HL-60 (cell line): Measurements from ENCODE around the gene GZMM.

Experiments used
- DNase-seq, 2 experiments: peaks; one replicate each; pipeline ENCODE4 v3.0.0-alpha.2; 2010 to 2020; ENCODE audit warnings: low read depth in 1 of 2, low spot score in 1 of 2
- H3K27ac ChIP-seq: fragments of 250-450 bp; sonication (Bioruptor Pico); replicated peaks from 2 replicates; pipeline ENCODE4 v1.5.1; 2020; ENCODE audit warnings: mild to moderate bottlenecking, moderate library complexity
- H3K27me3 ChIP-seq: fragments of 250-450 bp; sonication (Bioruptor Pico); 2 replicates; pipeline ENCODE4 v1.5.1; 2021; ENCODE audit warnings: mild to moderate bottlenecking, moderate library complexity; ENCODE audit not compliant: insufficient read depth, poor library complexity, severe bottlenecking
- H3K4me3 ChIP-seq: replicated peaks from 2 replicates; pipeline ENCODE4 v1.5.1; 2011; ENCODE audit warnings: mild to moderate bottlenecking, control low read depth, low read length; ENCODE audit not compliant: insufficient read depth
- CTCF ChIP-seq: IDR thresholded peaks from one replicate; pipeline ENCODE4 v1.5.1; 2011; ENCODE audit warnings: low read length, control low read depth, inconsistent platforms; ENCODE audit not compliant: insufficient read depth
- GABPA ChIP-seq: IDR thresholded peaks from 2 replicates; pipeline ENCODE4 v1.6.1; 2012; ENCODE audit warnings: low read depth
- POLR2AphosphoS5 ChIP-seq: IDR thresholded peaks from 2 replicates; pipeline ENCODE4 v1.6.1; 2012; ENCODE audit warnings: low read depth
- REST ChIP-seq: IDR thresholded peaks from 2 replicates; pipeline ENCODE4 v1.6.1; 2012; ENCODE audit warnings: low read depth; ENCODE audit not compliant: insufficient replicate concordance
- SPI1 ChIP-seq: IDR thresholded peaks from 2 replicates; pipeline ENCODE4 v1.6.1; 2012; ENCODE audit warnings: low read depth, mild to moderate bottlenecking, borderline replicate concordance

The GZMM gene

GRCh38 chr19:514166-514663, 29.6 kb upstream of the GZMM start:
- TF ChIP-seq CTCF = no peak
- no peak for TF ChIP-seq REST
- TF ChIP-seq SPI1 = no peak
- no peak for TF ChIP-seq GABPA
- TF ChIP-seq POLR2AphosphoS5 = no peak
- no peak overlapping the region for H3K4me3 ChIP-seq
- no peak overlapping the region for H3K27ac ChIP-seq
- no peak for DNase-seq
- no peaks in the 10 kb centered on the region for H3K27me3 ChIP-seq

DNA sequence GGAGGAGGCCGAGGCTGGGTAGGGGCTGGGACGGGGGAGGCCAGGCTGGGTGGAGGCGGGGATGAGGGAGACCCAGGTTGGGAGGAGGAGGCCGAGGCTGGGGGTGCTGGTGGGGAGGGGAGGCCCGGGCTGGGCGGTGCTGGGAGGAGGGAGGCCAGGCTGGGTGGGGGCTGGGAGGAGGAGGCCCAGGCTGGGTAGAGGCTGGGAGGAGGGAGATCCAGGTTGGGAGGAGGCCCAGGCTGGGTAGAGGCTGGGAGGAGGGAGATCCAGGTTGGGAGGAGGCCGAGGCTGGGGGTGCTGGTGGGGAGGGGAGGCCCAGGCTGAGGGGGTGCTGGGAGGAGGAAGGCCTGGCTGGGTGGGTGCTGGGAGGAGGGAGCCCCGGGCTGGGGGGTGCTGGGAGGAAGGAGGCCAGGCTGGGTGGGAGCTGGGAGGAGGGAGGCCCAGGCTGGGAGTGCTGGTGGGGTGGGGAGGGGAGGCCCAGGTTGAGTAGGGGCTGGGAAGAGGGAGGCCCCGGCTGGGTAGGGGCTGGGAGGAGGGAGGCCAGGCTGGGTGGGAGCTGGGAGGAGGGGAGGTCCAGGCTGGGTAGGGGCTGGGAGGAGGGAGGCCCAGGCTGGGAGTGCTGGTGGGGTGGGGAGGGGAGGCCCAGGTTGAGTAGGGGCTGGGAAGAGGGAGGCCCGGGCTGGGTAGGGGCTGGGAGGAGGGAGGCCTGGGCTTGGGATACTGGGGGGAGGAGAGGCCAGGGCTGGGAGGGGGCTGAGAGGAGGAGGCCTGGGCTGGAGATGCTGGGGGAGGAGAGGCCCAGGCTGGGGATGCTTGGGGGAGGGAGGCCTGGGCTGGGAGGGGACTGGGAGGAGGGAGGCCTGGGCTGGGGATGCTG, 25.9 kb upstream of the GZMM start:
- TF ChIP-seq CTCF (no peak), SPI1 (no peak), POLR2AphosphoS5 (no peak), REST (no peak), GABPA (no peak)

GRCh38 chr19:518598-519231, 25.1 kb upstream of the GZMM start:
- no peak for TF ChIP-seq SPI1
- no peak for TF ChIP-seq GABPA
- no peak for TF ChIP-seq CTCF
- TF ChIP-seq POLR2AphosphoS5 = no peak
- TF ChIP-seq REST = no peak
- H3K27ac ChIP-seq = no peak overlapping the region
- no peak overlapping the region for H3K4me3 ChIP-seq
- no peaks in the 10 kb centered on the region for H3K27me3 ChIP-seq
- DNase-seq = no peak

More for the DNA sequence above, 25.9 kb upstream of the GZMM start:
- Histone ChIP-seq H3K27ac (no peak overlapping the region), H3K27me3 (no peaks in the 10 kb centered on the region), H3K4me3 (no peak overlapping the region)
- DNase-seq = no peak
